ENCODE results near the gene LTBP3. TPM values are rescaled to one million over a fixed set of nuclear protein-coding genes. Genes with fewer than 3 reads are reported as not detected.

LTBP3 gene
- total and polyA plus RNA-seq, 9 of the 15 experiments (the other 6 are each of a cell fraction or from before 2014, with no cell fraction given) = 0.06 to 20.5 (median 4.8) TPM

DNA sequence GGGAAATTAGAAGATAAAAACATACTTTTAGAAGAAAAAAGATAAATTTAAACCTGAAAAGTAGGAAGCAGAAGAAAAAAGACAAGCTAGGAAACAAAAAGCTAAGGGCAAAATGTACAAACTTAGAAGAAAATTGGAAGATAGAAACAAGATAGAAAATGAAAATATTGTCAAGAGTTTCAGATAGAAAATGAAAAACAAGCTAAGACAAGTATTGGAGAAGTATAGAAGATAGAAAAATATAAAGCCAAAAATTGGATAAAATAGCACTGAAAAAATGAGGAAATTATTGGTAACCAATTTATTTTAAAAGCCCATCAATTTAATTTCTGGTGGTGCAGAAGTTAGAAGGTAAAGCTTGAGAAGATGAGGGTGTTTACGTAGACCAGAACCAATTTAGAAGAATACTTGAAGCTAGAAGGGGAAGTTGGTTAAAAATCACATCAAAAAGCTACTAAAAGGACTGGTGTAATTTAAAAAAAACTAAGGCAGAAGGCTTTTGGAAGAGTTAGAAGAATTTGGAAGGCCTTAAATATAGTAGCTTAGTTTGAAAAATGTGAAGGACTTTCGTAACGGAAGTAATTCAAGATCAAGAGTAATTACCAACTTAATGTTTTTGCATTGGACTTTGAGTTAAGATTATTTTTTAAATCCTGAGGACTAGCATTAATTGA lies 58.3 kb downstream of the LTBP3 start (continued):
- TF ChIP-seq DMBX1 (CRISPR knock-in tag; IDR thresholded peaks at IDR 0.05; ENCODE audit: borderline replicate concordance) (no peak), PHB (CRISPR knock-in tag; IDR thresholded peaks at IDR 0.05) (no peak), MEF2A (IDR thresholded peaks at IDR 0.05; ENCODE audit: control insufficient read depth, low read depth, low read length) (no peak), ZNF263 (CRISPR knock-in tag; IDR thresholded peaks at IDR 0.05; ENCODE audit: borderline replicate concordance) (no peak), ZNF507 (tag; conservative IDR thresholded peaks at IDR 0.05) (no peak), C11orf30 (IDR thresholded peaks at IDR 0.05; ENCODE audit: low read depth) (peak; percentile 8; the same call in 1 of the 2 replicates), SREBF2 (CRISPR knock-in tag; IDR thresholded peaks at IDR 0.05) (no peak), TFAM (CRISPR knock-in tag; conservative IDR thresholded peaks at IDR 0.05) (no peak), SMAD3 (CRISPR knock-in tag; conservative IDR thresholded peaks at IDR 0.05) (0 out of 2 replicates have a peak, but pooled peaks have one; percentile 35), TAL1 (IDR thresholded peaks at IDR 0.05) (no peak)
- TF ChIP-seq, protein P1, sequence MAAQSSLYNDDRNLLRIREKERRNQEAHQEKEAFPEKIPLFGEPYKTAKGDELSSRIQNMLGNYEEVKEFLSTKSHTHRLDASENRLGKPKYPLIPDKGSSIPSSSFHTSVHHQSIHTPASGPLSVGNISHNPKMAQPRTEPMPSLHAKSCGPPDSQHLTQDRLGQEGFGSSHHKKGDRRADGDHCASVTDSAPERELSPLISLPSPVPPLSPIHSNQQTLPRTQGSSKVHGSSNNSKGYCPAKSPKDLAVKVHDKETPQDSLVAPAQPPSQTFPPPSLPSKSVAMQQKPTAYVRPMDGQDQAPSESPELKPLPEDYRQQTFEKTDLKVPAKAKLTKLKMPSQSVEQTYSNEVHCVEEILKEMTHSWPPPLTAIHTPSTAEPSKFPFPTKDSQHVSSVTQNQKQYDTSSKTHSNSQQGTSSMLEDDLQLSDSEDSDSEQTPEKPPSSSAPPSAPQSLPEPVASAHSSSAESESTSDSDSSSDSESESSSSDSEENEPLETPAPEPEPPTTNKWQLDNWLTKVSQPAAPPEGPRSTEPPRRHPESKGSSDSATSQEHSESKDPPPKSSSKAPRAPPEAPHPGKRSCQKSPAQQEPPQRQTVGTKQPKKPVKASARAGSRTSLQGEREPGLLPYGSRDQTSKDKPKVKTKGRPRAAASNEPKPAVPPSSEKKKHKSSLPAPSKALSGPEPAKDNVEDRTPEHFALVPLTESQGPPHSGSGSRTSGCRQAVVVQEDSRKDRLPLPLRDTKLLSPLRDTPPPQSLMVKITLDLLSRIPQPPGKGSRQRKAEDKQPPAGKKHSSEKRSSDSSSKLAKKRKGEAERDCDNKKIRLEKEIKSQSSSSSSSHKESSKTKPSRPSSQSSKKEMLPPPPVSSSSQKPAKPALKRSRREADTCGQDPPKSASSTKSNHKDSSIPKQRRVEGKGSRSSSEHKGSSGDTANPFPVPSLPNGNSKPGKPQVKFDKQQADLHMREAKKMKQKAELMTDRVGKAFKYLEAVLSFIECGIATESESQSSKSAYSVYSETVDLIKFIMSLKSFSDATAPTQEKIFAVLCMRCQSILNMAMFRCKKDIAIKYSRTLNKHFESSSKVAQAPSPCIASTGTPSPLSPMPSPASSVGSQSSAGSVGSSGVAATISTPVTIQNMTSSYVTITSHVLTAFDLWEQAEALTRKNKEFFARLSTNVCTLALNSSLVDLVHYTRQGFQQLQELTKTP (IDR thresholded peaks at IDR 0.05; ENCODE audit: low read depth in 1 of 2, partially characterized antibody in 2 of 2) = peak in 1 of 2 experiments; percentile 10
- TF ChIP-seq, protein P2, sequence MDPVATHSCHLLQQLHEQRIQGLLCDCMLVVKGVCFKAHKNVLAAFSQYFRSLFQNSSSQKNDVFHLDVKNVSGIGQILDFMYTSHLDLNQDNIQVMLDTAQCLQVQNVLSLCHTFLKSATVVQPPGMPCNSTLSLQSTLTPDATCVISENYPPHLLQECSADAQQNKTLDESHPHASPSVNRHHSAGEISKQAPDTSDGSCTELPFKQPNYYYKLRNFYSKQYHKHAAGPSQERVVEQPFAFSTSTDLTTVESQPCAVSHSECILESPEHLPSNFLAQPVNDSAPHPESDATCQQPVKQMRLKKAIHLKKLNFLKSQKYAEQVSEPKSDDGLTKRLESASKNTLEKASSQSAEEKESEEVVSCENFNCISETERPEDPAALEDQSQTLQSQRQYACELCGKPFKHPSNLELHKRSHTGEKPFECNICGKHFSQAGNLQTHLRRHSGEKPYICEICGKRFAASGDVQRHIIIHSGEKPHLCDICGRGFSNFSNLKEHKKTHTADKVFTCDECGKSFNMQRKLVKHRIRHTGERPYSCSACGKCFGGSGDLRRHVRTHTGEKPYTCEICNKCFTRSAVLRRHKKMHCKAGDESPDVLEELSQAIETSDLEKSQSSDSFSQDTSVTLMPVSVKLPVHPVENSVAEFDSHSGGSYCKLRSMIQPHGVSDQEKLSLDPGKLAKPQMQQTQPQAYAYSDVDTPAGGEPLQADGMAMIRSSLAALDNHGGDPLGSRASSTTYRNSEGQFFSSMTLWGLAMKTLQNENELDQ (CRISPR knock-in tag; IDR thresholded peaks at IDR 0.05; ENCODE audit: borderline replicate concordance) = no peak
- TF ChIP-seq, protein P3, sequence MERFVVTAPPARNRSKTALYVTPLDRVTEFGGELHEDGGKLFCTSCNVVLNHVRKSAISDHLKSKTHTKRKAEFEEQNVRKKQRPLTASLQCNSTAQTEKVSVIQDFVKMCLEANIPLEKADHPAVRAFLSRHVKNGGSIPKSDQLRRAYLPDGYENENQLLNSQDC (CRISPR knock-in tag; IDR thresholded peaks at IDR 0.05) = peak; percentile 82; the same call in 1 of the 2 replicates
- TF ChIP-seq, protein P4, sequence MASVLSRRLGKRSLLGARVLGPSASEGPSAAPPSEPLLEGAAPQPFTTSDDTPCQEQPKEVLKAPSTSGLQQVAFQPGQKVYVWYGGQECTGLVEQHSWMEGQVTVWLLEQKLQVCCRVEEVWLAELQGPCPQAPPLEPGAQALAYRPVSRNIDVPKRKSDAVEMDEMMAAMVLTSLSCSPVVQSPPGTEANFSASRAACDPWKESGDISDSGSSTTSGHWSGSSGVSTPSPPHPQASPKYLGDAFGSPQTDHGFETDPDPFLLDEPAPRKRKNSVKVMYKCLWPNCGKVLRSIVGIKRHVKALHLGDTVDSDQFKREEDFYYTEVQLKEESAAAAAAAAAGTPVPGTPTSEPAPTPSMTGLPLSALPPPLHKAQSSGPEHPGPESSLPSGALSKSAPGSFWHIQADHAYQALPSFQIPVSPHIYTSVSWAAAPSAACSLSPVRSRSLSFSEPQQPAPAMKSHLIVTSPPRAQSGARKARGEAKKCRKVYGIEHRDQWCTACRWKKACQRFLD (CRISPR knock-in tag; IDR thresholded peaks at IDR 0.05) = no peak
- TF ChIP-seq, protein P5, sequence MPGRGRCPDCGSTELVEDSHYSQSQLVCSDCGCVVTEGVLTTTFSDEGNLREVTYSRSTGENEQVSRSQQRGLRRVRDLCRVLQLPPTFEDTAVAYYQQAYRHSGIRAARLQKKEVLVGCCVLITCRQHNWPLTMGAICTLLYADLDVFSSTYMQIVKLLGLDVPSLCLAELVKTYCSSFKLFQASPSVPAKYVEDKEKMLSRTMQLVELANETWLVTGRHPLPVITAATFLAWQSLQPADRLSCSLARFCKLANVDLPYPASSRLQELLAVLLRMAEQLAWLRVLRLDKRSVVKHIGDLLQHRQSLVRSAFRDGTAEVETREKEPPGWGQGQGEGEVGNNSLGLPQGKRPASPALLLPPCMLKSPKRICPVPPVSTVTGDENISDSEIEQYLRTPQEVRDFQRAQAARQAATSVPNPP (IDR thresholded peaks at IDR 0.05; ENCODE audit: borderline replicate concordance, insufficient read depth, insufficient read length) = no peak
